ENCODE measurements around the gene EIF4E3. TPM values are rescaled to one million over a fixed set of nuclear protein-coding genes. Genes with fewer than 3 reads are reported as not detected.

The EIF4E3 gene
- total and polyA plus RNA-seq, 10 of the 15 experiments (the other 5 are each of a cell fraction or from before 2014, with no cell fraction given): 0.05 to 0.38 (median 0.16) TPM; not detected in 1

DNA sequence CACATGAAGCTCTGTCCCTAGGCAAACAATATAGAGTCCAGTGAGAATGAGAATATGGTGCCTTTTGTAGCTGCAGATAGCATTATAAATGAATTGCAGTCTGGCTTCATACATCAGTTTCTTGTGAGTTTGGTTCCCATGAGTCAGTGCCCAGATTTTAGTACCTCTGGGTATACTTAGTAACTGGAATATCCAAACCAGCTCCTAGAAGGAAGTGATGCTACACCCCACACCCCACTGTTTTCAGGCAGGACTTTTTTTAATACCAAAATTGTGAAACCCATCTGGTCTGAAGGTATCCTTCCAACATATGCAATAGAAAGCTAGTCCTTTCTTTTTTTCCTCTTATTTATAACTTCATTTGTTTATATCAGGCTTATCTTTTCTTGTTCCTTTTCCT lies 99.5 kb downstream of the EIF4E3 start:
- ChIA-PET SMC1A (ENCODE audit: uncharacterized antibody, unreplicated experiment) (no interaction called here), RAD21 (ENCODE audit: unreplicated experiment) (no interaction called here), POLR2A (no interaction called here), CTCF (no interaction called here)
- Histone ChIP-seq H3K4me1 (ENCODE audit: control insufficient read depth, insufficient read depth, low read length) (no peaks in the 10 kb centered on the region), H3K9me3 (replicated peaks; ENCODE audit: control insufficient read depth, insufficient read depth, low read length) (no peaks in the 10 kb centered on the region; the same call in 2 of the 3 replicates), H3K27ac (ENCODE audit: control insufficient read depth, insufficient read depth) (no peak overlapping the region), H3K4me2 (ENCODE audit: control insufficient read depth, insufficient read depth) (no peak overlapping the region), H3K4me3 (no peak overlapping the region), H3K27me3 (replicated peaks in 1 of 2; ENCODE audit: control insufficient read depth in 2 of 2, insufficient read depth in 2 of 2, low read length in 1 of 2) (no peaks in the 10 kb centered on the region; a peak in 1 of 4 replicates), H3K9ac (ENCODE audit: control insufficient read depth, insufficient read depth, low read length) (no peak overlapping the region), H3K79me2 (ENCODE audit: control insufficient read depth, insufficient read depth, low read length) (no peaks in the 10 kb centered on the region), H2AFZ (ENCODE audit: control insufficient read depth, low read depth, low read length) (no peak overlapping the region), H4K20me1 (ENCODE audit: control insufficient read depth, insufficient read depth) (no peaks in the 10 kb centered on the region), H3K36me3 (ENCODE audit: control insufficient read depth in 2 of 2, insufficient read depth in 2 of 2, low read length in 1 of 2) (no peaks in the 10 kb centered on the region)
- intact Hi-C loops (cut with micrococcal nuclease; ENCODE audit: unreplicated experiment) (no loop called here), in situ Hi-C loops (cut with MboI) (no loop called here)
- no TSS peak for BruUV-seq (replicated peaks)
- ATAC-seq: no peak
- no peak for DNase-seq (ENCODE audit: low read depth, low spot score)
- FAIRE-seq: no peak
- TF ChIP-seq IRF4 (IDR thresholded peaks at IDR 0.05; ENCODE audit: low read depth, low read length) (no peak), FOXK2 (IDR thresholded peaks at IDR 0.05) (no peak), SMAD5 (IDR thresholded peaks at IDR 0.05; ENCODE audit: low read depth) (no peak), IRF3 (IDR thresholded peaks at IDR 0.05) (no peak), KDM1A (IDR thresholded peaks at IDR 0.05; ENCODE audit: borderline replicate concordance) (no peak), PAX8 (IDR thresholded peaks at IDR 0.05) (no peak), CREM (IDR thresholded peaks at IDR 0.05; ENCODE audit: low read depth) (no peak), YBX1 (IDR thresholded peaks at IDR 0.05) (no peak), SPI1 (IDR thresholded peaks at IDR 0.05; ENCODE audit: borderline replicate concordance, insufficient read depth, low read depth, low read length) (no peak), POLR2AphosphoS2 (IDR thresholded peaks at IDR 0.05; ENCODE audit: low read depth, low read length) (no peak), HSF1 (IDR thresholded peaks at IDR 0.05; ENCODE audit: low read depth, low read length) (no peak), MYB (IDR thresholded peaks at IDR 0.05; ENCODE audit: borderline replicate concordance, low read depth, low read length) (no peak), RAD51 (IDR thresholded peaks at IDR 0.05) (no peak)
- TF ChIP-seq, protein P1, sequence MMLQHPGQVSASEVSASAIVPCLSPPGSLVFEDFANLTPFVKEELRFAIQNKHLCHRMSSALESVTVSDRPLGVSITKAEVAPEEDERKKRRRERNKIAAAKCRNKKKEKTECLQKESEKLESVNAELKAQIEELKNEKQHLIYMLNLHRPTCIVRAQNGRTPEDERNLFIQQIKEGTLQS (IDR thresholded peaks at IDR 0.05; ENCODE audit: borderline replicate concordance, extremely low read depth, low read depth, low read length): no peak
- TF ChIP-seq, protein P2, sequence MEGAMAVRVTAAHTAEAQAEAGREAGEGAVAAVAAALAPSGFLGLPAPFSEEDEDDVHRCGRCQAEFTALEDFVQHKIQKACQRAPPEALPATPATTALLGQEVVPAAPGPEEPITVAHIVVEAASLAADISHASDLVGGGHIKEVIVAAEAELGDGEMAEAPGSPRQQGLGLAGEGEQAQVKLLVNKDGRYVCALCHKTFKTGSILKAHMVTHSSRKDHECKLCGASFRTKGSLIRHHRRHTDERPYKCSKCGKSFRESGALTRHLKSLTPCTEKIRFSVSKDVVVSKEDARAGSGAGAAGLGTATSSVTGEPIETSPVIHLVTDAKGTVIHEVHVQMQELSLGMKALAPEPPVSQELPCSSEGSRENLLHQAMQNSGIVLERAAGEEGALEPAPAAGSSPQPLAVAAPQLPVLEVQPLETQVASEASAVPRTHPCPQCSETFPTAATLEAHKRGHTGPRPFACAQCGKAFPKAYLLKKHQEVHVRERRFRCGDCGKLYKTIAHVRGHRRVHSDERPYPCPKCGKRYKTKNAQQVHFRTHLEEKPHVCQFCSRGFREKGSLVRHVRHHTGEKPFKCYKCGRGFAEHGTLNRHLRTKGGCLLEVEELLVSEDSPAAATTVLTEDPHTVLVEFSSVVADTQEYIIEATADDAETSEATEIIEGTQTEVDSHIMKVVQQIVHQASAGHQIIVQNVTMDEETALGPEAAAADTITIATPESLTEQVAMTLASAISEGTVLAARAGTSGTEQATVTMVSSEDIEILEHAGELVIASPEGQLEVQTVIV (IDR thresholded peaks at IDR 0.05; ENCODE audit: borderline replicate concordance, partially characterized antibody): no peak
- TF ChIP-seq, protein P3, sequence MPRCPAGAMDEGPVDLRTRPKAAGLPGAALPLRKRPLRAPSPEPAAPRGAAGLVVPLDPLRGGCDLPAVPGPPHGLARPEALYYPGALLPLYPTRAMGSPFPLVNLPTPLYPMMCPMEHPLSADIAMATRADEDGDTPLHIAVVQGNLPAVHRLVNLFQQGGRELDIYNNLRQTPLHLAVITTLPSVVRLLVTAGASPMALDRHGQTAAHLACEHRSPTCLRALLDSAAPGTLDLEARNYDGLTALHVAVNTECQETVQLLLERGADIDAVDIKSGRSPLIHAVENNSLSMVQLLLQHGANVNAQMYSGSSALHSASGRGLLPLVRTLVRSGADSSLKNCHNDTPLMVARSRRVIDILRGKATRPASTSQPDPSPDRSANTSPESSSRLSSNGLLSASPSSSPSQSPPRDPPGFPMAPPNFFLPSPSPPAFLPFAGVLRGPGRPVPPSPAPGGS (IDR thresholded peaks at IDR 0.05; ENCODE audit: borderline replicate concordance, insufficient read depth, low read depth, low read length, poor library complexity, severe bottlenecking): no peak

Measured in GM12878 (cell line).